Kidney capillary endothelial cell (primary cell): Measurements from ENCODE around the gene AQP9.

Experiments
- DNase-seq: peaks from one replicate; pipeline ENCODE4 v3.0.0-alpha.2; 2018; ENCODE audit warnings: low spot score

AQP9 gene

DNA sequence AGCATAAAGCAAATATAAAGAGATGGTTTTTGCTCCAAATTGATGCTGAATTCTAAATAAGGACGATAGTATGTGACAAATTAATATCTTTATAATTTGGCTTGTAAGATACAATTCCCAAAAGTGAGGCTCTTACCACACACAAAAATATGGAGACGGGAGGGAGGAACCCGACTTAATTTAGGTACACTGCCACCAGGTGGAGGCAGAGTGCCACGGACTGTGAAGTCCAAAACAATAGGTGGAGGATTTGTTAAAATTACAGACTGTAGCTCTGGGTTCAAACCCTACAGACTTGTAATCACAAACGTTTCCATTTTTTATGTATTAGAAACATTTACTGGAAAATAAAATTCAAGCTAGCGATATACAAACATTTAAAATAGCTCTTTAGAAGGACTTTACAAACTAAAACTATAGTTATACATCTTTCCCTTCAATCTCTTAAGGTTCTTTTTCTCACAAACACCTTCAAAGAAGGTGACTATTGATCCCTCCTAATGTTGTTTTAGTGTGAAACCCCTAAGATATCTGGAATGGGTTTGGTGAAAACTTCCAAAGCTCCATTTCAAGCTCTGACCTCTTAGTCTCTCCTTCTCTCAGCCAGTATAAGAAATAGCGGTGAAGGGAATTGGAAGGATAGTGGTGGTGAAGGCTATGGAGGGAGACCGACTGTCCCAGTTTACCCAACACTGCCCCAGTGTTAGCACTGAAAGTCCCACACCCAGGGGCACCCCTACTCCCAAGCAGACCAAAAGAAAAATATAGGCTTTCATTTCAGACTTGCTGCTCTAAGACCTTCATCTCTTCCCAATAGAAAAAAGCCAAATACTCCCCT is 89.7 kb downstream of the AQP9 start:
- DNase-seq: peak; percentile 83

DNA sequence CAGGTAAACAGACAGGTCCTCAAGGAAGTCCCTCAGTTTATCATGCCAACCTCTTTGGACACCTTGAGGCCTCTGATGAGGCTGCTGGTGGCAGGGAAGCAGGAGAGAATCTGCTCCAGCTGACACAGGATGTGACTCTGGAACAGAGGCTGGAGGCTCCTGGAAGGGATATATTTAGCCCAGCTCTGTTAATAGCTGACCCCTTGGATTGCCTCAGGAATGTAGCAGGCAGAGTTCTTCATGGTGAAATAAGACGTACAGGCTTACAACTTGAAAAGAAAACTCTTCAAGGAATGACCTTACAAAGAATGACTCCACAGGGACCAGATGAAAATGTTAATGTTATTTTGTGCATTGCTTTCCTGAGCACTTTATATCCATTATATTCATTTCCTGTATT is 90.5 kb downstream of the AQP9 start:
- peak; percentile 62 for DNase-seq

DNA sequence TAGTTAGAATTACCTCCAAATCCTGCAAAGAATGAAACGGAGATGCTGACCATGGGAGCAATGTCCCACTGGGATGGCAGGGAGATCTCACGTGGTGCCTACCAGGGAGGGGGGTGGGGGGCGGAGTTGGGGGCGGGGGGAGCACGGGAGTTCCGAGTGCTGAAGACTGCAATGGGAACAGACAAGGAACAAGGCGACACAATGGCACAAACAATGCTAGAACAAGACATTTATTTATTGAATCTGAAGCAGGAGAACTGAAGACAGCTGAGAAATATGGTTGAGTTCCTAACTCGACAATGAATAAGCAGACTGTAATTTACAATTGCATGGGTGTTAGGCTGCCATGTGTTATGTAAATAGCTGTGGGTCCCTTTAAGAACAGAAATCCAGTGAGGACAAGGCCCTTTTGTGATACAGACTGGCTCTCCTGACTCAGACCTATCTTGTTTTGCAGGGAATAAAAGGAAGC is 91.2 kb downstream of the AQP9 start:
- peak; percentile 49 for DNase-seq

DNA sequence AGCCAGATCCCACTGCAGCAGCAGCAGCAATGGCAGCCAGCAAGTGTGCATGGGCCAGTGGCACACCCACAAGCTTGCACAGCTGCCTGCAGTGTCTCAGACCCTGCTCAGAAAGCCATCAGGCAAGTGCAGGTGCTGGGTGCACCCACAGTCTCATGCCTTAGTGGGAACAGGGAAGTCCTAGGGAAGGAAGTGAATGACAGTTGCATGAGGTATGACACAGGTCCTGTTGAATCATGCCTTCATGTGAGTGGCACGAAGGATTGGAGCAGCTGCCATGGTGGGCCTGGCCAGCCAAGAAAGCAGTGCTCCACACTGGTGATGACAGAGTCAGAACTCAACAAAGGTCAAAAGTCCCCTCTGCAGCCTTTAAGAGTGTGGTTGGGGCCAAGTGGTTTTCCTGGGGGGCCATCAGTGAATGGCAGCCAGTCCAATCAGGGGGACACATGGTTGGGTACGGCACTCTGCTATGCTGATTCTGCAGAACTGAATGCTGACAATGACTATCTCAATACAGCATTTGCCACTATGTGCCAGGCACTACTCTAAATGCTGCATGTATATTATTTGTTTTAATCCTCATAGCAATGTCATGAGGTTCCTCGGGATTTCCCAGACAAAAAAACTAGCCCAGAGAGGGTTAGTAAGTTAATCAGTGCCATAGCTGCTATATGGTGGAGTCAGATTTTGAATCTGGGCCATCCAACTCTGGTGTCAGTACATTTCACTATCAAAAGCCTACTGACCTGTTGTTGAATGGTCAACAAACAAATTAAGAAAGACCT is 94.3 kb downstream of the AQP9 start:
- peak; percentile 58 for DNase-seq

DNA sequence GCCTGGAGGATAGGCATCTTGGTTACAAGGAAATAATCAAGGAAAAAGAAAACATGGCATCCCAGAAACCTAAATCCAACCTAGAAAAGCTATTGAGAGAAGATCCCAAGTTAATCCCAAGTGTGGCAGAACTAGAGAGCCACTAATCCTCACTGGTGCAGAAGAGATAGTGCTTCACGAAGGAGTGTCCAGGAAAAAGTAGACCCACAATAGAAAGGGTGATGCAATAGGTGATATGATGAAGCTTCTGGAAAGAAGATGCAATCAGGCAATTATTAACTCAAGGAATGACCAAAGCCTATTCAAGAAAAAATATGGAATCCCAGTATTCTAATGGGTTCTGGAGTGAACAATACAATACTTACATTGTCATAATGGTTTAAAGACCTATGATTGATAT is 95.2 kb downstream of the AQP9 start:
- DNase-seq: no peak
